A673 (cell line): ENCODE measurements around the gene WNT4. TPM values are rescaled to one million over a fixed set of nuclear protein-coding genes. Genes with fewer than 3 reads are reported as not detected.

Source experiments
- BruUV-seq: library from RNA; stranded (reverse); fragments of 400-500 nt; replicated peaks from 2 replicates; lab custom pipeline; 2021; lab: Mats Ljungman, UMichigan
- CTCF ChIA-PET: fragments of 300-600 bp; sonication (Branson Sonifier 250); formaldehyde crosslinking; loops from one replicate; lab custom pipeline; 2022; ENCODE audit warnings: antibody characterized with exemption; lab: Charles Lee
- POLR2A ChIA-PET: fragments of 300-600 bp; sonication (Branson Sonifier 250); formaldehyde crosslinking; loops from one replicate; lab custom pipeline; 2022; ENCODE audit warnings: antibody characterized with exemption; ENCODE audit not compliant: low non-redundant PET; lab: Charles Lee
- DNase-seq: peaks from one replicate; pipeline ENCODE4 v3.0.0-alpha.2; 2015; ENCODE audit warnings: low spot score
- H3K27ac ChIP-seq: fragments of 200-600 bp; sonication (generic); 2 replicates; pipeline ENCODE4 v1.5.1; 2016; ENCODE audit warnings: mixed run types, low read depth, mild to moderate bottlenecking, mixed read lengths, antibody characterized with exemption, low read length; ENCODE audit not compliant: poor library complexity, severe bottlenecking
- H3K27me3 ChIP-seq: fragments of 200-600 bp; sonication (generic); replicated peaks from 2 replicates; pipeline ENCODE4 v1.6.1; 2017; ENCODE audit warnings: mixed run types, low read depth, mild to moderate bottlenecking, mixed read lengths, antibody characterized with exemption, low read length; ENCODE audit not compliant: insufficient read depth, poor library complexity
- H3K36me3 ChIP-seq: fragments of 200-600 bp; sonication (generic); 2 replicates; pipeline ENCODE4 v1.6.1; 2016; ENCODE audit warnings: mixed run types, mild to moderate bottlenecking, mixed read lengths, antibody characterized with exemption, low read length; ENCODE audit not compliant: insufficient read depth, poor library complexity, severe bottlenecking
- H3K4me1 ChIP-seq: fragments of 200-600 bp; sonication (generic); 2 replicates; pipeline ENCODE4 v1.6.1; 2017; ENCODE audit warnings: mixed run types, mild to moderate bottlenecking, mixed read lengths, antibody characterized with exemption, low read length; ENCODE audit not compliant: insufficient read depth, poor library complexity, severe bottlenecking
- H3K4me3 ChIP-seq: fragments of 200-600 bp; sonication (generic); 2 replicates; pipeline ENCODE4 v1.5.1; 2016; ENCODE audit warnings: low read depth, mixed run types, mild to moderate bottlenecking, mixed read lengths, low read length; ENCODE audit not compliant: poor library complexity, severe bottlenecking
- H3K9me3 ChIP-seq: fragments of 200-600 bp; sonication (generic); 2 replicates; pipeline ENCODE4 v1.6.1; 2016; ENCODE audit warnings: mixed run types, low read depth, mild to moderate bottlenecking, mixed read lengths, antibody characterized with exemption, low read length; ENCODE audit not compliant: poor library complexity, severe bottlenecking
- CTCF ChIP-seq: fragments of 300-800, 200-600 bp; sonication (generic); conservative IDR thresholded peaks from 2 replicates; pipeline ENCODE4 v1.5.1; 2017; ENCODE audit warnings: low read depth, mild to moderate bottlenecking, antibody characterized with exemption, low read length, moderate library complexity, mixed read lengths
- EZH2 ChIP-seq: fragments of 200-600 bp; sonication (generic); IDR thresholded peaks from 2 replicates; pipeline ENCODE4 v1.6.1; 2017; ENCODE audit warnings: borderline replicate concordance, low read depth, mild to moderate bottlenecking, mixed read lengths, antibody characterized with exemption, low read length; ENCODE audit not compliant: poor library complexity, severe bottlenecking
- intact Hi-C: fragments of 100-400 bp; cut with micrococcal nuclease; formaldehyde crosslinking; loops from one replicate; pipeline ENCODE4 v1.10.0; 2022; ENCODE audit not compliant: unreplicated experiment
- total RNA-seq: library from RNA; stranded (reverse); gene quantifications from 2 replicates; pipeline ENCODE4 v1.2.3, GENCODE V29; 2021

Gene WNT4
- total RNA-seq, 1 experiment from 2014 or later, result not detected

DNA sequence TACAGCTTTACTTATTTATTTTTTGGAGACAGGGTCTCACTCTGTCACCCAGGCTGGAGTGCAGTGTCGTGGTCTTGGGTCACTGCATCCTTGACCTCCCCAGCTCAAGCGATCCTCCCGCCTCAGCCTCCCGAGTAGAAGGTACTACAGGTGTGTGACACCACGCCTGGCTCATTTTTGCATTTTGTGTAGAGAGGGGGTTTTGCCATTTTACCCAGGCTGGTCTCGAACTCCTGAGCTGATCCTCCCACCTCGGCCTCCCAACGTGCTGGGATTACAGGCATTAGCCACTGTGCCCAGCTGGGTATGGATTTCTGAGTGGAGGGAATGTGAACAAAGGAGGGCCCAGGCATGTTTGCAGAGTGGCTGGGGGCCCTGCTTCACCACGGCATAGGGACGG is 44.1 kb downstream of the WNT4 start:
- intact Hi-C loops, result no loop called here
- CTCF ChIA-PET, result no interaction called here
- BruUV-seq, result no TSS peak
- Histone ChIP-seq H3K4me3 (no peak overlapping the region), H3K27me3 (no peaks in the 10 kb centered on the region), H3K4me1 (peaks cover 4% of the 10 kb centered on the region), H3K9me3 (no peaks in the 10 kb centered on the region), H3K27ac (no peak overlapping the region), H3K36me3 (peaks cover 3% of the 10 kb centered on the region)
- POLR2A ChIA-PET, result no interaction called here
- TF ChIP-seq EZH2 (no peak), CTCF (no peak)
- DNase-seq, result no peak

DNA sequence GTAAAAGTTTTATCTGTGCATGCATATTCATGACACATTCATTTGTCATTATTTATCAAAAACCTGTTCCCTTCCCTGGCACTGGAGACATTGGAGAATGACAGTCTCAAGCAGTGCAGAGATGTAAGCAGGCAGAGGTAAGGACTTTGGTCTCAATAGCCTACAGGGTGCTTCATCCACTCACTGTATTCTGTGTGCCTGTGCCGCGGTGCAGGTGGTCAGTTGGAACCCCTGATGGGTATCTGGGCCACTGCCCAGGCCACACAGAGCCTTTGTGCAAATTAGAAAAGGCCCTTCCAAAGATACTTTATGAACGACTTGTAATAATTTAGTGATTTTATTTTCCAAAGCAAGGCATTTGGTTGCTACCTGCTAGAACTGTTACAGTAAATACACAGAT is 46.4 kb downstream of the WNT4 start:
- Histone ChIP-seq H3K36me3 (peaks cover 3% of the 10 kb centered on the region), H3K4me1 (peaks cover 4% of the 10 kb centered on the region), H3K27ac (no peak overlapping the region), H3K9me3 (no peaks in the 10 kb centered on the region), H3K27me3 (no peaks in the 10 kb centered on the region), H3K4me3 (no peak overlapping the region)
- TF ChIP-seq CTCF (no peak), EZH2 (no peak)
- no peak for DNase-seq
- ChIA-PET CTCF (no interaction called here), POLR2A (no interaction called here)
- no TSS peak for BruUV-seq
- intact Hi-C loops, result no loop called here

DNA sequence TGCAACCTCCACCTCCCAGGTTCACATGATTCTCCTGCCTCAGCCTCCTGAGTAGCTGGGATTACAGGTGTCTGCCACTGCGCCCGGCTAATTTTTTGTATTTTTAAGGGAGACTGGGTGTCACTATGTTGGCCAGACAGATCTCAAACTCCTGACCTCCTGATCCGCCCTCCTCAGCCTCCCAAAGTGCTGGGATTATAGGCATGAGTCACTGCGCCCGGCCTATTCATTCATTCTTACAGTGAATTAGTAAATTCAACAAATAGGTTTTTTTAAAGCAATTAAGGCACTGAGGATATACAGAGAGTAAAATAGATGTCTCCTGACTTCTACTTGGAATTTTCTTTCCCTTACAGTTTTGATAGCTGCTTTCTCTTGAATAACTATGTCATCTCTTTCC is 46.9 kb downstream of the WNT4 start:
- POLR2A ChIA-PET, result no interaction called here
- no TSS peak for BruUV-seq

More for the DNA sequence above, 46.9 kb downstream of the WNT4 start:
- no peak overlapping the region for H3K4me3 ChIP-seq
- no peaks in the 10 kb centered on the region for H3K27me3 ChIP-seq
- no peak for TF ChIP-seq EZH2
- no peak for TF ChIP-seq CTCF
- H3K4me1 ChIP-seq, result peaks cover 4% of the 10 kb centered on the region
- no peaks in the 10 kb centered on the region for H3K9me3 ChIP-seq
- CTCF ChIA-PET, result no interaction called here
- DNase-seq, result no peak
- peaks cover 3% of the 10 kb centered on the region for H3K36me3 ChIP-seq
- H3K27ac ChIP-seq, result no peak overlapping the region
- intact Hi-C loops, result no loop called here
